Panc1 (cell line): ENCODE measurements around the gene DHRS7. TPM values are rescaled to one million over a fixed set of nuclear protein-coding genes. Genes with fewer than 3 reads are reported as not detected.

Experiments used
- ATAC-seq: fragments of 200-7000 bp; cut with Tn5 transposase; 2 replicates; pipeline ENCODE4 v1.9.1; 2020; ENCODE audit warnings: mild to moderate bottlenecking, moderate library complexity
- BruUV-seq: library from RNA; stranded (reverse); fragments of 400-500 nt; replicated peaks from 2 replicates; lab custom pipeline; 2021; lab: Mats Ljungman, UMichigan
- CTCF ChIA-PET: fragments of 300-600 bp; sonication (Branson Sonifier 250); formaldehyde crosslinking; loops from one replicate; lab custom pipeline; 2022; ENCODE audit warnings: antibody characterized with exemption; lab: Charles Lee
- POLR2A ChIA-PET: fragments of 300-600 bp; sonication (Branson Sonifier 250); formaldehyde crosslinking; loops from one replicate; lab custom pipeline; 2022; ENCODE audit warnings: antibody characterized with exemption; lab: Charles Lee
- DNase-seq: peaks from one replicate; pipeline ENCODE4 v3.0.0-alpha.2; 2010; ENCODE audit warnings: low read depth, low spot score
- H3K27ac ChIP-seq: 2 replicates; pipeline ENCODE4 v1.5.1; 2011; ENCODE audit warnings: mild to moderate bottlenecking, low read length, inconsistent platforms
- H3K27me3 ChIP-seq: fragments of 200-500 bp; sonication (Bioruptor generic); 2 replicates; pipeline ENCODE4 v1.6.0; 2014; ENCODE audit warnings: low read length, inconsistent platforms; ENCODE audit not compliant: control insufficient read depth, insufficient read depth
- H3K36me3 ChIP-seq: fragments of 200-500 bp; sonication (Bioruptor generic); 2 replicates; pipeline ENCODE4 v1.5.1; 2014; ENCODE audit warnings: inconsistent platforms, mild to moderate bottlenecking, low read length, moderate library complexity; ENCODE audit not compliant: control insufficient read depth, insufficient read depth
- H3K4me1 ChIP-seq: 2 replicates; pipeline ENCODE4 v1.5.1; 2011; ENCODE audit warnings: inconsistent platforms, mild to moderate bottlenecking, low read length, moderate library complexity; ENCODE audit not compliant: control insufficient read depth, insufficient read depth
- H3K4me3 ChIP-seq, 2 experiments: 2 replicates each; pipeline ENCODE4 v1.5.1; 2011 to 2012; ENCODE audit warnings: low read depth in 2 of 2, low read length in 2 of 2, mild to moderate bottlenecking in 2 of 2, inconsistent platforms in 1 of 2, moderate library complexity in 1 of 2
- H3K9me3 ChIP-seq: fragments of 200-500 bp; sonication (Bioruptor generic); 2 replicates; pipeline ENCODE4 v1.5.1; 2014; ENCODE audit warnings: low read depth, mild to moderate bottlenecking, inconsistent platforms, low read length, moderate library complexity; ENCODE audit not compliant: control insufficient read depth, insufficient read depth
- CTCF ChIP-seq: fragments of 450-650 bp; IDR thresholded peaks from 2 replicates; pipeline ENCODE4 v1.5.1; 2017; ENCODE audit warnings: mild to moderate bottlenecking
- POLR2AphosphoS5 ChIP-seq: IDR thresholded peaks from 2 replicates; pipeline ENCODE4 v1.6.1; 2012; ENCODE audit warnings: mild to moderate bottlenecking, low read depth, low read length, moderate library complexity
- SIN3A ChIP-seq: IDR thresholded peaks from 2 replicates; pipeline ENCODE4 v1.6.1; 2012; ENCODE audit warnings: low read depth, mild to moderate bottlenecking, low read length, moderate library complexity, borderline replicate concordance; ENCODE audit not compliant: insufficient read depth
- TCF7L2 ChIP-seq: IDR thresholded peaks from 2 replicates; pipeline ENCODE4 v1.6.1; 2011; ENCODE audit warnings: mild to moderate bottlenecking, low read depth, low read length, inconsistent platforms
- in situ Hi-C: cut with HindIII; loops from 2 replicates; pipeline ENCODE4 v1.10.0; 2016; ENCODE audit warnings: low sequenced_read_pairs, low pct_unique_long_range_greater_than_20kb
- intact Hi-C: fragments of 100-400 bp; cut with micrococcal nuclease; formaldehyde crosslinking; loops from one replicate; pipeline ENCODE4 v1.10.0; 2022; ENCODE audit not compliant: unreplicated experiment
- total RNA-seq: library from RNA; stranded (reverse); gene quantifications from one replicate; pipeline ENCODE4 v1.2.1, GENCODE V29; 2021; ENCODE audit not compliant: unreplicated experiment
- TF ChIP-seq, protein P1 (sequence below), 2 experiments: IDR thresholded peaks; 2 replicates each; pipeline ENCODE4 v1.6.1; 2011 to 2012; ENCODE audit warnings: low read depth in 2 of 2, control low read depth in 1 of 2, low read length in 1 of 2, mild to moderate bottlenecking in 1 of 2, moderate library complexity in 1 of 2; ENCODE audit not compliant: insufficient read depth in 1 of 2

DHRS7 gene
- total RNA-seq, 1 experiment from 2014 or later, result 34.5 TPM

- Histone ChIP-seq H3K36me3 (no peaks in the 10 kb centered on the region), H3K27me3 (no peaks in the 10 kb centered on the region), H3K4me3 (no peak overlapping the region), H3K27ac (no peak overlapping the region), H3K9me3 (no peaks in the 10 kb centered on the region), H3K4me1 (no peaks in the 10 kb centered on the region)
- ChIA-PET CTCF (no interaction called here), POLR2A (no interaction called here)
- ATAC-seq (no peak), DNase-seq (no peak)
- no peak for TF ChIP-seq CTCF
- TF ChIP-seq, protein P1, sequence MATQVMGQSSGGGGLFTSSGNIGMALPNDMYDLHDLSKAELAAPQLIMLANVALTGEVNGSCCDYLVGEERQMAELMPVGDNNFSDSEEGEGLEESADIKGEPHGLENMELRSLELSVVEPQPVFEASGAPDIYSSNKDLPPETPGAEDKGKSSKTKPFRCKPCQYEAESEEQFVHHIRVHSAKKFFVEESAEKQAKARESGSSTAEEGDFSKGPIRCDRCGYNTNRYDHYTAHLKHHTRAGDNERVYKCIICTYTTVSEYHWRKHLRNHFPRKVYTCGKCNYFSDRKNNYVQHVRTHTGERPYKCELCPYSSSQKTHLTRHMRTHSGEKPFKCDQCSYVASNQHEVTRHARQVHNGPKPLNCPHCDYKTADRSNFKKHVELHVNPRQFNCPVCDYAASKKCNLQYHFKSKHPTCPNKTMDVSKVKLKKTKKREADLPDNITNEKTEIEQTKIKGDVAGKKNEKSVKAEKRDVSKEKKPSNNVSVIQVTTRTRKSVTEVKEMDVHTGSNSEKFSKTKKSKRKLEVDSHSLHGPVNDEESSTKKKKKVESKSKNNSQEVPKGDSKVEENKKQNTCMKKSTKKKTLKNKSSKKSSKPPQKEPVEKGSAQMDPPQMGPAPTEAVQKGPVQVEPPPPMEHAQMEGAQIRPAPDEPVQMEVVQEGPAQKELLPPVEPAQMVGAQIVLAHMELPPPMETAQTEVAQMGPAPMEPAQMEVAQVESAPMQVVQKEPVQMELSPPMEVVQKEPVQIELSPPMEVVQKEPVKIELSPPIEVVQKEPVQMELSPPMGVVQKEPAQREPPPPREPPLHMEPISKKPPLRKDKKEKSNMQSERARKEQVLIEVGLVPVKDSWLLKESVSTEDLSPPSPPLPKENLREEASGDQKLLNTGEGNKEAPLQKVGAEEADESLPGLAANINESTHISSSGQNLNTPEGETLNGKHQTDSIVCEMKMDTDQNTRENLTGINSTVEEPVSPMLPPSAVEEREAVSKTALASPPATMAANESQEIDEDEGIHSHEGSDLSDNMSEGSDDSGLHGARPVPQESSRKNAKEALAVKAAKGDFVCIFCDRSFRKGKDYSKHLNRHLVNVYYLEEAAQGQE (IDR thresholded peaks at IDR 0.05; ENCODE audit: insufficient read depth in 1 of 2, low read depth in 2 of 2, low read length in 1 of 2), result no peak
- no peak for TF ChIP-seq TCF7L2
- no peak for TF ChIP-seq SIN3A
- no peak for TF ChIP-seq POLR2AphosphoS5
- in situ Hi-C loops, result no loop called here
- no TSS peak for BruUV-seq
- intact Hi-C loops, result loop anchor here (10.0 kb wide), 1 partner anchor 701 kb away; no protein-coding TSS in a partner anchor
Observed at GRCh38 chr14:60196291-60196690, 31.1 kb upstream of the DHRS7 start.

DNA sequence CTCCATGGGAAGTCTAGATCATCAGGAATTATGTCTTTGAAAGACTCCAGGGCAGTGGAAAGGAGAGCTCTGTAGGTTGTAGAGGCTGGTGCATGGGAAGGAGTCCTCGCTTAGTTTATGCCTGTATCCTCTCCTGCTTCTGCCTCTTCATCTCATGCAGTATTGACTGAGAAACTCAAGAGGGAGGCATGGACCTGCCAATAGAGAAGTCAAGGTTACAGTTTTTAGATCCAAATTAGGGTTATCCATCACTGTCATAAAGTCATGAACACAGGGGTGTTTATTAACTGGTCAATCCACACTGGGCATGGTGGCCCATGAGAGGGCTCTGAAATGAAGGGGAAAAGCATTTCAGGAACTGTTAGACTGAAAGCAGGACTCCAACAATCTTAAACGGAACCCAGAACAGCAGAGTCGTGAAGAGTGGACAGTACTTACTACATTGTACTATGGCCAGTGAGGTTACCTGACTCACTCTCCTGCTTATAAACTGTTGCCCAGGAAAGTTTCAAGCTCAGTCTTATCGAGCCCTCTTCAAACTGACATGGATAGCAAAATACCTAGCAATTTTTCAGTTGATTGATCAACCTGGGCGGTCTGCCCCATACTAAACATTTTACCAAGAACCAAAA lies 30.1 kb upstream of the DHRS7 start:
- H3K4me3 ChIP-seq, result no peak overlapping the region
- in situ Hi-C loops, result no loop called here
- H3K9me3 ChIP-seq, result no peaks in the 10 kb centered on the region
- no peaks in the 10 kb centered on the region for H3K27me3 ChIP-seq
- ChIA-PET POLR2A (no interaction called here), CTCF (no interaction called here)
- no peak overlapping the region for H3K27ac ChIP-seq
- intact Hi-C loops, result loop anchor here (10.0 kb wide), 1 partner anchor 700 kb away; no protein-coding TSS in a partner anchor
- no TSS peak for BruUV-seq
- ATAC-seq, result no peak
- H3K36me3 ChIP-seq, result no peaks in the 10 kb centered on the region
- TF ChIP-seq CTCF, result peak; percentile 28
- no peak for TF ChIP-seq SIN3A
- no peak for TF ChIP-seq POLR2AphosphoS5
- no peak for DNase-seq
- no peaks in the 10 kb centered on the region for H3K4me1 ChIP-seq
